Osteoblast (primary cell): ENCODE measurements around the gene RAB27B. TPM values are rescaled to one million over a fixed set of nuclear protein-coding genes. Genes with fewer than 3 reads are reported as not detected.
A peak's percentile ranks its signal among the peaks of the same experiment; 100 is the strongest.

Source experiments
- DNase-seq: peaks from one replicate; pipeline ENCODE4 v3.0.0; 2011; ENCODE audit warnings: low spot score, mixed read lengths; ENCODE audit not compliant: insufficient read length; ENCODE audit errors: missing footprints
- H2AFZ ChIP-seq: 2 replicates; pipeline ENCODE4 v1.6.0; 2011; ENCODE audit warnings: mild to moderate bottlenecking, low read length
- H3K27ac ChIP-seq: 2 replicates; pipeline ENCODE4 v1.5.1; 2011; ENCODE audit warnings: mild to moderate bottlenecking, low read depth, low read length, moderate library complexity
- H3K27me3 ChIP-seq: 2 replicates; pipeline ENCODE4 v1.6.0; 2012; ENCODE audit warnings: mild to moderate bottlenecking, control low read depth, inconsistent platforms, low read length, moderate library complexity; ENCODE audit not compliant: insufficient read depth
- H3K36me3 ChIP-seq: 2 replicates; pipeline ENCODE4 v1.5.1; 2011; ENCODE audit warnings: mild to moderate bottlenecking, low read length, control low read depth, moderate library complexity; ENCODE audit not compliant: insufficient read depth
- H3K4me1 ChIP-seq: 2 replicates; pipeline ENCODE4 v1.5.1; 2011; ENCODE audit warnings: mild to moderate bottlenecking, low read length, control low read depth, moderate library complexity; ENCODE audit not compliant: insufficient read depth
- H3K4me2 ChIP-seq: 2 replicates; pipeline ENCODE4 v1.6.0; 2011; ENCODE audit warnings: mild to moderate bottlenecking, low read length; ENCODE audit not compliant: insufficient read depth
- H3K4me3 ChIP-seq: fragments of 200-600 bp; sonication (generic); 3 replicates; pipeline ENCODE4 v1.5.1; 2012; ENCODE audit warnings: mild to moderate bottlenecking, low read length, inconsistent platforms; ENCODE audit not compliant: insufficient read depth
- H3K79me2 ChIP-seq: 2 replicates; pipeline ENCODE4 v1.6.0; 2012; ENCODE audit warnings: mild to moderate bottlenecking, low read length, control low read depth, inconsistent platforms; ENCODE audit not compliant: insufficient read depth
- H3K9me3 ChIP-seq: 2 replicates; pipeline ENCODE4 v1.5.1; 2011; ENCODE audit warnings: low read depth, low read length, control low read depth
- H4K20me1 ChIP-seq: 2 replicates; pipeline ENCODE4 v1.6.0; 2012; ENCODE audit warnings: mild to moderate bottlenecking, low read length, control low read depth; ENCODE audit not compliant: insufficient read depth
- total RNA-seq: library from RNA; depleted of rRNA; stranded (reverse); fragments of >200 nt; gene quantifications from 2 replicates; pipeline ENCODE4 v1.2.3, GENCODE V29; 2012
- TF ChIP-seq, protein P1 (sequence below): IDR thresholded peaks from 2 replicates; pipeline ENCODE4 v1.5.1; 2011; ENCODE audit warnings: mild to moderate bottlenecking, low read depth, low read length, moderate library complexity; ENCODE audit errors: extremely low read depth

The RAB27B gene
- total RNA-seq, 1 donor = 55.7 TPM

DNA sequence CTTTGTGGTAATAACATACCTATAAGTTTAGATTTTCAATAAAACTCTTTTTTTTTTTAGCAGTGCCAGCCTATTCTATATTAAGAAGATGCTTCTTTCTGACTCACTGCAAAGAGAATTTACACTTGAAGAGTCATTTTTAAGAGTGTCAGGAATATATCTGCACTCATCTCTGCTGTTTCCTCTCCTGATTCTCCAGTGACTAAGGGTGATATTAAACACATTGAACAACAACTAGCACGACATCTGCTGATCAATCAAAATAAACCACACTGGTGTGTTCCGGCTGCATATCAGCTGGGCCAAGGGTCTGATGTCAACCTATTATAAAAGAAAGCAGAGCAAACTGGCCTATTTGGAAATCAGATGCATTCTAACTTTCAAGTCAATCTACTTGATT is 15.0 kb downstream of the RAB27B start:
- Histone ChIP-seq H3K9me3 (no peaks in the 10 kb centered on the region), H2AFZ (peak overlapping the region; percentile 52), H3K4me2 (no peak overlapping the region), H3K79me2 (peaks cover 6% of the 10 kb centered on the region), H3K27ac (peak overlapping the region; percentile 27), H3K36me3 (no peaks in the 10 kb centered on the region), H3K4me1 (peaks cover 12% of the 10 kb centered on the region), H4K20me1 (no peaks in the 10 kb centered on the region), H3K4me3 (no peak overlapping the region), H3K27me3 (no peaks in the 10 kb centered on the region)
- TF ChIP-seq, protein P1, sequence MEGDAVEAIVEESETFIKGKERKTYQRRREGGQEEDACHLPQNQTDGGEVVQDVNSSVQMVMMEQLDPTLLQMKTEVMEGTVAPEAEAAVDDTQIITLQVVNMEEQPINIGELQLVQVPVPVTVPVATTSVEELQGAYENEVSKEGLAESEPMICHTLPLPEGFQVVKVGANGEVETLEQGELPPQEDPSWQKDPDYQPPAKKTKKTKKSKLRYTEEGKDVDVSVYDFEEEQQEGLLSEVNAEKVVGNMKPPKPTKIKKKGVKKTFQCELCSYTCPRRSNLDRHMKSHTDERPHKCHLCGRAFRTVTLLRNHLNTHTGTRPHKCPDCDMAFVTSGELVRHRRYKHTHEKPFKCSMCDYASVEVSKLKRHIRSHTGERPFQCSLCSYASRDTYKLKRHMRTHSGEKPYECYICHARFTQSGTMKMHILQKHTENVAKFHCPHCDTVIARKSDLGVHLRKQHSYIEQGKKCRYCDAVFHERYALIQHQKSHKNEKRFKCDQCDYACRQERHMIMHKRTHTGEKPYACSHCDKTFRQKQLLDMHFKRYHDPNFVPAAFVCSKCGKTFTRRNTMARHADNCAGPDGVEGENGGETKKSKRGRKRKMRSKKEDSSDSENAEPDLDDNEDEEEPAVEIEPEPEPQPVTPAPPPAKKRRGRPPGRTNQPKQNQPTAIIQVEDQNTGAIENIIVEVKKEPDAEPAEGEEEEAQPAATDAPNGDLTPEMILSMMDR = no peak
- no peak for DNase-seq

DNA sequence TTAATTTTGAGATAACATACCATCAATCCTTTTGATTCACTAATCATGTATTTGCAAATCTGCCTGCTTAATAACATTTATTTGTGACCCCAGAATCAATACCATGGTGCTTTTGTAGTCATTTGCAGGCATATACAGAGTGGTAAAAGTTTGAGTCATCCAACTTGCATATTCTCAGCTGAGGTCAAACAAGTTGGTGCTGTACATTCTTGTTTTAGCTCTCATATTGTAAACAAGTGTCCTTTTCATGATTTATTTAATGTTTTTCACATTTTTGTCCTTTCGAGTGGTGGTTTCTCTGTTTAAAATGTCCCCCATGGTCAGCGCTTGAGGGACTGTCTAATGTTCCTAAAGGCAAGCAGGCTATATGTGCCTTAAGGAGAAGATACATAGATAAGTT is 17.5 kb downstream of the RAB27B start:
- H3K4me3 ChIP-seq = no peak overlapping the region
- H3K9me3 ChIP-seq = no peaks in the 10 kb centered on the region
- H3K36me3 ChIP-seq = no peaks in the 10 kb centered on the region
- H2AFZ ChIP-seq = peak overlapping the region; percentile 37
- H3K79me2 ChIP-seq = peaks cover 6% of the 10 kb centered on the region
- peak; percentile 43 for DNase-seq
- H3K4me1 ChIP-seq = peaks cover 12% of the 10 kb centered on the region
- H3K27ac ChIP-seq = no peak overlapping the region
- H3K4me2 ChIP-seq = no peak overlapping the region
- no peaks in the 10 kb centered on the region for H4K20me1 ChIP-seq
- no peaks in the 10 kb centered on the region for H3K27me3 ChIP-seq
- TF ChIP-seq, protein P1 = no peak

DNA sequence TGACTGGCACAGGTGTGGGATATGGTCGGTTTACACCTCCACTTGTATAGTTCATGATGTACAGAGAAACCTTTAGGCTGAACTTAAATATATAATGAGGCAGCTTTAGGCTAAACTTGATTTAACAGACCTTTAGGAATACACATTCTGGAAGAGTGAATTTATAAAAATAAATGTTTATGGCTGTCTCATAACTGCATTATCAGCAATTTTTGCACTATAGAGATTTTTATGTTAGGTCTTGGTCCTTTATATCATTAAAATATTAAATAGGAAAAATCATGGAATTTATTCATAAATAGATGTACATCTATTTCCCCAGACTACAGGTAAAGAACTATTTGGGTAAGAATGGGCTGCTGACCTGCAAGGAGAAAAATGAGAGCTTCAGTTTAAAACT is 19.8 kb downstream of the RAB27B start:
- Histone ChIP-seq H3K9me3 (no peaks in the 10 kb centered on the region), H3K4me1 (peaks cover 19% of the 10 kb centered on the region), H3K27ac (no peak overlapping the region), H3K4me2 (no peak overlapping the region), H3K27me3 (no peaks in the 10 kb centered on the region), H4K20me1 (no peaks in the 10 kb centered on the region), H3K4me3 (no peak overlapping the region), H3K36me3 (no peaks in the 10 kb centered on the region), H2AFZ (peak overlapping the region; percentile 7), H3K79me2 (peaks cover 4% of the 10 kb centered on the region)
- no peak for DNase-seq
- TF ChIP-seq, protein P1 = no peak

DNA sequence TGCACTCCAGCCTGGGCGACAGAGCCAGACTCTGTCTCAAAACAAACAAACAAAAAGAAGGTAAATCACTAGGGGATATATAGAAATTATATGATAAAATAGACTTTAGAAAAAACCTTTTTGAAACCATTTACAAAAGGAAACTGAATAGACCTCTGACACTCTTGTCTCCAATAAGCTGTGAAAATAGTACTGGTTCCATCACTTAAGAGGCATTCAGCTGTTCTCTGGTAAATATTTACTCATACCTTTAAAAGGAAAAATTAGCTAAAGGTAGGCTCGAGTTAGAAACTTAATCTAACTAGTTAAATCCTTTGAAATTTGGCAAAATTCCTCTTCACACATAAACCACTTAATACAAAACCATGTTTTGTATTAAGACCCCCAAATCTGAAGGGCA is 21.4 kb downstream of the RAB27B start:
- Histone ChIP-seq H3K4me2 (no peak overlapping the region), H3K4me3 (no peak overlapping the region), H3K27ac (no peak overlapping the region), H3K4me1 (peaks cover 21% of the 10 kb centered on the region), H2AFZ (no peak overlapping the region), H4K20me1 (no peaks in the 10 kb centered on the region), H3K9me3 (no peaks in the 10 kb centered on the region), H3K79me2 (peaks cover 2% of the 10 kb centered on the region), H3K27me3 (no peaks in the 10 kb centered on the region), H3K36me3 (no peaks in the 10 kb centered on the region)
- TF ChIP-seq, protein P1 = no peak
- no peak for DNase-seq
